Uterus (tissue), 2 donors: Measurements from ENCODE around the gene SPATS2L.

Source experiments
- CTCF ChIP-seq, 4 experiments: fragments of 200-600 bp in 2 of 4; fragments of 450-650 bp in 2 of 4; sonication (generic) in 2 of 4; IDR thresholded peaks; one replicate each; pipeline ENCODE4 v1.5.1; 2016 to 2019; ENCODE audit warnings: antibody characterized with exemption in 4 of 4, mild to moderate bottlenecking in 2 of 4, moderate library complexity in 1 of 4
- POLR2A ChIP-seq, 2 donors: fragments of 450-650 bp; IDR thresholded peaks; one replicate each; pipeline ENCODE4 v1.6.1; 2016; ENCODE audit warnings: antibody characterized with exemption in 2 of 2, mild to moderate bottlenecking in 1 of 2, moderate library complexity in 1 of 2

DNA sequence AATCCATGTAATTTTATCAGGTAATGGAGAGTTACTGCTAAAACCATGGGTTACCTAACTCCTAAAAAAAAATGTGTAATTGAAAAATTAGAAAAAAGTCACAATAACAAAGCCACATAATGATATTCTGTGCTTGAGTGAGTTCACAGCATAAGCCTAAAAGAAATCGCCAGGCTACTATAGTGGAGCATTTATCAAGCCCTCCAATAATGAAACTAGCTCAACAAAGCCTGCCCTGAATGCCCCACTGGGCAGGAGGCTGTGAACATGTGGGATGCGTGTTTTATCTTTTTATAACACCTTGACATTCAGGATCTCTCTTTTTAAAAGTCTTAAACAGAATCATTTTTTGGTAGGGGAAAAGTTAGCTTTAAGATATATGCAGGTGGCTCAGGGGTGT is 117.0 kb downstream of the SPATS2L start:
- TF ChIP-seq CTCF (IDR thresholded peaks at IDR 0.05) (no peak), POLR2A (IDR thresholded peaks at IDR 0.05) (no peak)
